ENCODE measurements around the gene SCYL3.

The SCYL3 gene

GRCh38 chr1:169802888-169803287 is 90.8 kb downstream of the SCYL3 start:
- Histone ChIP-seq H3K27me3 (replicated peaks in 2 of 5; ENCODE audit: control insufficient read depth in 4 of 5, insufficient read depth in 5 of 5, low read length in 4 of 5) (no peaks in the 10 kb centered on the region), H3K27ac (ENCODE audit: insufficient read depth in 1 of 2, low read depth in 1 of 2, low read length in 2 of 2, poor library complexity in 1 of 2, severe bottlenecking in 2 of 2) (peak overlapping the region in 1 of 2 experiments; percentile 51), H3K9me3 (ENCODE audit: control extremely low read depth in 1 of 5, control insufficient read depth in 4 of 5, insufficient read depth in 2 of 5, low read depth in 1 of 5, low read length in 4 of 5) (no peaks in the 10 kb centered on the region), H3K36me3 (ENCODE audit: control insufficient read depth in 4 of 4, insufficient read depth in 4 of 4, low read length in 3 of 4) (peaks cover 3 to 31% (median 18%) of the 10 kb centered on the region in 4 experiments), H3K4me3 (ENCODE audit: control insufficient read depth in 1 of 7, extremely low read depth in 1 of 7, insufficient read depth in 4 of 7, low read depth in 2 of 7, low read length in 6 of 7) (peak overlapping the region in 1 of 7 experiments; percentile 33), H3K4me1 (ENCODE audit: control extremely low read depth in 1 of 4, control insufficient read depth in 4 of 4, insufficient read depth in 4 of 4, low read length in 3 of 4) (peaks cover 0 to 14% (median 9%) of the 10 kb centered on the region in 4 experiments)
- DNase-seq = peak; percentile 24 to 73 (median 60)
- ChIA-PET CTCF (interaction anchor here (1.1 to 3.0 kb wide), 5 partner anchors 10 to 257 kb away, joined by 3 to 9 read pairs (median 5); partner anchors contain the start of gene F5), POLR2A (no interaction called here)

Measured in common myeloid progenitor, CD34-positive (primary cell).